Measurements from ENCODE around the gene BCLAF1.

- TF ChIP-seq CTCF (IDR thresholded peaks at IDR 0.05; ENCODE audit: control extremely low read depth in 1 of 3, insufficient read depth in 1 of 3, low read depth in 1 of 3, low read length in 3 of 3) = no peak
- TF ChIP-seq POLR2A (IDR thresholded peaks at IDR 0.05; ENCODE audit: control extremely low read depth in 1 of 2, low read depth in 2 of 2, low read length in 2 of 2) = no peak
Observed at GRCh38 chr6:136290410-136291010, 864 bp upstream of the BCLAF1 start.

Data from H1 (cell line).